LNCaP clone FGC (cell line): ENCODE measurements around the gene MEX3A.

Experiments
- DNase-seq: peaks from one replicate; pipeline ENCODE4 v3.0.0-alpha.2; 2011; ENCODE audit warnings: low read depth
- H3K4me3 ChIP-seq: 2 replicates; pipeline ENCODE4 v1.5.1; 2011; ENCODE audit warnings: mild to moderate bottlenecking, low read depth, low read length, control low read depth
- CTCF ChIP-seq: IDR thresholded peaks from 2 replicates; pipeline ENCODE4 v1.5.1; 2012; ENCODE audit warnings: mild to moderate bottlenecking; ENCODE audit not compliant: control insufficient read depth, insufficient read depth; ENCODE audit errors: extremely low read depth

The MEX3A gene

GRCh38 chr1:156080863-156081179 lies 1.4 kb downstream of the MEX3A start:
- TF ChIP-seq CTCF: no peak
- no peak for DNase-seq
- peak overlapping the region; percentile 84 for H3K4me3 ChIP-seq

DNA sequence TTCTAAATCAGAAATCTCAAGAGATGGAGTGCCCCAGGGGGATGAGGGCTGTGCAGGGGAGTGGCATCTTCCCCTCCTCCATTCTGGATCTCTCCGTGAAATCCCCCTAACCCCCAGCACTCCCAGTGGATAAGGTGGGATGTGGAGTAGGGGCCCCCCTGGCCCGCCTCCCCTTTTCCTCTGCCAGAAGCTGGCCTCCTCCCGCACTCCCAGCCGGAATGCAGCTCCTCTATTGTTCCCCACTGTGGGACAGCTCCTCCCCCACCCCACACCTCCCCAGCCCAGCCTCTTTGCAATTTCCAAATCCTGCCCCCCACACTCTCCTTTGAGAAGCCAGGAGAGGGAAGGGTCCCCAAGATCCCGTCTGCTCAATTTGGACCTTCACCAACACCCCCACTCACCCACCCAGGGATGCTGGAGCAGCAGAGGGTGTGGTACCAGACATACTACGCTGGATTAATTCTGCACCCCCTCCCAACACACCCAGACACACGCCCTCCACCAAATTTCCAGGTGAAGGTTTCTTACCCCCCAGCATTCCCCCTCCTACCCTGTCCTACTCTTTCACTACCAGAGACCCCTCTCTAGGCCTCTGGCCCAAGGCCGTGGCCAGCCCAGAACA lies 1.9 kb downstream of the MEX3A start:
- H3K4me3 ChIP-seq: peak overlapping the region; percentile 84
- TF ChIP-seq CTCF: no peak

GRCh38 chr1:156079762-156080161 lies 2.5 kb downstream of the MEX3A start:
- no peak for TF ChIP-seq CTCF
- no peak overlapping the region for H3K4me3 ChIP-seq
- DNase-seq: no peak

More for the DNA sequence above, 1.9 kb downstream of the MEX3A start:
- DNase-seq: no peak

DNA sequence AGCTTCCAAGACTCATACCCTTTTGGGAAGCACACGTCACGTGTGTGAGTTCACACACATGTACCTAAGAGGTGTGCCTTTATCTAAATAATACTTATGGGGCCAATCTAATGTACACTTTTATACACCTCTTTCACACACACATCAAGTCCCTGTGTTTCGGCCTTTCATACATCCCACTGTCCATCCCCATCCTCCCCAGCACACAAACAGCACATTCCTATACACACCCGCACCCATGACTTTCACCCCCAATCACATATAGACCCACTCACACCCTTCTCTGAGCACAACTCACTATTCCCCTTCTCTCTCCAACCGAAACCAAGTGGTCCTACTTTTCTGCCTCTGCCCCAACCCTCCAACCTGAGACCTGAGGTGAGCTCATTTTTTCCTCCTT lies 3.5 kb downstream of the MEX3A start:
- no peak overlapping the region for H3K4me3 ChIP-seq
- DNase-seq: no peak
- no peak for TF ChIP-seq CTCF

GRCh38 chr1:156077430-156077760 lies 4.9 kb downstream of the MEX3A start:
- TF ChIP-seq CTCF: no peak
- no peak overlapping the region for H3K4me3 ChIP-seq
- DNase-seq: no peak

GRCh38 chr1:156076609-156077429 lies 5.4 kb downstream of the MEX3A start:
- no peak for DNase-seq
- no peak for TF ChIP-seq CTCF
- H3K4me3 ChIP-seq: no peak overlapping the region
